ENCODE results near the gene SEMA6A. TPM values are rescaled to one million over a fixed set of nuclear protein-coding genes. Genes with fewer than 3 reads are reported as not detected.

Gene SEMA6A
- total and polyA plus RNA-seq, 10 of the 15 experiments (the other 5 are each of a cell fraction or from before 2014, with no cell fraction given): 0.16 to 10.2 (median 1.1) TPM

DNA sequence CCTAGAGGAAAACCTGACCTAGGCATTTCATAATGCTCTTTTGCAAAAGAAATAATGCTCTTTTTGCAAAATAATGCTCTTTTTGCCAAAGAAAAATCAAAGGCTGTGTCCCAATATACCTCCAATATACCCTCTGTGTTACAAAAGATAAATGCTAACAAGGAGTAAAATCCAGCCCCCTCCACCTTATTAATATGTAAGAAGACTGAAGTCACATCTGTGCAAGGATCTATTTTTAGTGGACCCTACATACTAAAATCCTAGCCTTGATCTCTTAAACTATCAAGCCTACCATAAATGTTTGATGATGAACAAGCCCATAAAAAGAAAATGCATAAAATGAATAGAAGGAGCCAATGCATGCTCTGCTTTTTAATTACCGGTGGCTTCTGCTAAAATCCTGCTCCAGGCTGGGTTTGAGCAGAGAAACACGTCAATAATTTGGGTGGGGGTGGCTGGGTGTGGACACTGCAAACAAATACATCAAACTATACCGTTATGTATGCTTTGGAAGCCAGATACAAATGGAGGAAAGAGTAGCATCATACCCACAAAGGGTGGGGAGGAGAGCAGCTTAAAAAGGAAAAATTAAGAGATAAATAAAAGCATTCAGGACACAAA, 131.6 kb downstream of the SEMA6A start (continued):
- TF ChIP-seq, protein P1, sequence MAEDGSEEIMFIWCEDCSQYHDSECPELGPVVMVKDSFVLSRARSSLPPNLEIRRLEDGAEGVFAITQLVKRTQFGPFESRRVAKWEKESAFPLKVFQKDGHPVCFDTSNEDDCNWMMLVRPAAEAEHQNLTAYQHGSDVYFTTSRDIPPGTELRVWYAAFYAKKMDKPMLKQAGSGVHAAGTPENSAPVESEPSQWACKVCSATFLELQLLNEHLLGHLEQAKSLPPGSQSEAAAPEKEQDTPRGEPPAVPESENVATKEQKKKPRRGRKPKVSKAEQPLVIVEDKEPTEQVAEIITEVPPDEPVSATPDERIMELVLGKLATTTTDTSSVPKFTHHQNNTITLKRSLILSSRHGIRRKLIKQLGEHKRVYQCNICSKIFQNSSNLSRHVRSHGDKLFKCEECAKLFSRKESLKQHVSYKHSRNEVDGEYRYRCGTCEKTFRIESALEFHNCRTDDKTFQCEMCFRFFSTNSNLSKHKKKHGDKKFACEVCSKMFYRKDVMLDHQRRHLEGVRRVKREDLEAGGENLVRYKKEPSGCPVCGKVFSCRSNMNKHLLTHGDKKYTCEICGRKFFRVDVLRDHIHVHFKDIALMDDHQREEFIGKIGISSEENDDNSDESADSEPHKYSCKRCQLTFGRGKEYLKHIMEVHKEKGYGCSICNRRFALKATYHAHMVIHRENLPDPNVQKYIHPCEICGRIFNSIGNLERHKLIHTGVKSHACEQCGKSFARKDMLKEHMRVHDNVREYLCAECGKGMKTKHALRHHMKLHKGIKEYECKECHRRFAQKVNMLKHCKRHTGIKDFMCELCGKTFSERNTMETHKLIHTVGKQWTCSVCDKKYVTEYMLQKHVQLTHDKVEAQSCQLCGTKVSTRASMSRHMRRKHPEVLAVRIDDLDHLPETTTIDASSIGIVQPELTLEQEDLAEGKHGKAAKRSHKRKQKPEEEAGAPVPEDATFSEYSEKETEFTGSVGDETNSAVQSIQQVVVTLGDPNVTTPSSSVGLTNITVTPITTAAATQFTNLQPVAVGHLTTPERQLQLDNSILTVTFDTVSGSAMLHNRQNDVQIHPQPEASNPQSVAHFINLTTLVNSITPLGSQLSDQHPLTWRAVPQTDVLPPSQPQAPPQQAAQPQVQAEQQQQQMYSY (CRISPR knock-in tag; IDR thresholded peaks at IDR 0.05): no peak
- TF ChIP-seq RAD21 (IDR thresholded peaks at IDR 0.05; ENCODE audit: insufficient read depth, low read depth, low read length) (no peak), POU2F2 (IDR thresholded peaks at IDR 0.05; ENCODE audit: borderline replicate concordance, low read depth, low read length) (no peak), STAT3 (IDR thresholded peaks at IDR 0.05; ENCODE audit: low read depth, low read length) (no peak), IKZF2 (IDR thresholded peaks at IDR 0.05) (no peak), MEF2B (IDR thresholded peaks at IDR 0.05; ENCODE audit: partially characterized antibody, poor library complexity, severe bottlenecking) (no peak), EZH2 (IDR thresholded peaks at IDR 0.05; ENCODE audit: borderline replicate concordance, control insufficient read depth, low read depth, low read length) (no peak), GATAD2B (conservative IDR thresholded peaks at IDR 0.05; ENCODE audit: low read depth) (no peak)
